ENCODE results near the gene FEM1B.

FEM1B gene

GRCh38 chr15:68259883-68260282 lies 17.7 kb upstream of the FEM1B start:
- DNase-seq (ENCODE audit: low spot score) = no peak

DNA sequence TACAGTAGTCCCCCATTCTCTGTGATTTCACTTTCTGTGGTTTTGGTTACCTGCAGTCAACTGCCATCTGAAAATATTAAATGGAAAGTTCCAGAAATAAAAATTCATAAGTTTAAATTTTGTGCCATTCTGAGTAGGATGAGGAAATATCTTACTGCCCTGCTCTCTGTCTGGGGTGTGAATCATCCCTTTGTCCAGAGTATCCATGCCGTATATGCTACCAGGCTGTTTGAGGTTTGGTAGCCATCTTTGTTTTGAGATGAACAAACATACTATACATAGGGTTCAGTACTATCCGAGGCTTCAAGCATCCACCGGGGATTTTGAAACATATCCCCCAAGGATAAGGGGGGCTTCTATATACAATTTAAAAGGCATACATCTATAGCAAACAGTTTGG lies 16.3 kb upstream of the FEM1B start:
- DNase-seq (ENCODE audit: low spot score) = no peak

GRCh38 chr15:68261980-68262379 lies 15.6 kb upstream of the FEM1B start:
- DNase-seq (ENCODE audit: low spot score) = no peak

- DNase-seq (ENCODE audit: low spot score) = no peak
Observed at GRCh38 chr15:68262514-68263356, 14.8 kb upstream of the FEM1B start.

DNA sequence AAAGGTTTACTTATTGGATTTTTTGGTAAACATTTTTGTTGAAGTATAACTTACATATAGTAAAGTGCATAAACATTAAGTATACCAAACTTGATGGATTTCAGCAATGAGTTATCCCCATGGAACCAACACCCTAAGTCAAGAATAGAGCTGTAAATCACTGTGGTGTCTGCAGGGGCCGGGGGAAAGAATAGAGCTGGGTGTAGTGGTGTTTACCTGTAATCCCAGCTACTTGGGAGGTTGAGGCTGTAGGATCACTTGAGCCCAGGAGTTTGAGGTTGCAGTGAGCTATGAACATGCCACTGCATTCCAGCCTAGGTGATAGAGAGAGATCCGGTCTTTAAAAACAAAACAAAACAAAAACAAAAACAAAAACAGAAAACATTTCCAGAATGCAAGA lies 13.3 kb upstream of the FEM1B start:
- DNase-seq (ENCODE audit: low spot score) = no peak

- DNase-seq (ENCODE audit: low spot score) = no peak
Observed at GRCh38 chr15:68265081-68265480, 12.5 kb upstream of the FEM1B start.

GRCh38 chr15:68265674-68266073 lies 11.9 kb upstream of the FEM1B start:
- DNase-seq (ENCODE audit: low spot score) = no peak

DNA sequence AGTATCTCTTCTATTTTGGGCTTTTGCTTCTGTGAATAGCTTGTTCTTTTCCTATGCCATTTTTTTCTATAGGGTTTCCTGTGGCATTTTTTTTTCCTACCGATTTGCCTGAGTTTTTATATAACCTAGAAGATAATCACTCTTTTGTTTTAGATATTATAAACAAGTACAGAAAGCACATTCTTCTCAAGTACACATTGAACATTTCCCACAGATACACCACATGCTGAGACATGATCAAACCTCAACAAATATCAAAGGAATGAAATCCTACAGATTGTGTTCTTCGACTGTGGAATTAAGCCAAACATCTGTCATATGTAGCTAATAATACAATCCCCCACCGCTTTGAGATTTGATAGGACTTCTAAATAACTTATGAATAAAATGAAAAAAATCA lies 9.1 kb upstream of the FEM1B start:
- DNase-seq (ENCODE audit: low spot score) = no peak

- DNase-seq (ENCODE audit: low spot score) = peak; percentile 67
Observed at GRCh38 chr15:68271854-68272471, 5.6 kb upstream of the FEM1B start.

DNA sequence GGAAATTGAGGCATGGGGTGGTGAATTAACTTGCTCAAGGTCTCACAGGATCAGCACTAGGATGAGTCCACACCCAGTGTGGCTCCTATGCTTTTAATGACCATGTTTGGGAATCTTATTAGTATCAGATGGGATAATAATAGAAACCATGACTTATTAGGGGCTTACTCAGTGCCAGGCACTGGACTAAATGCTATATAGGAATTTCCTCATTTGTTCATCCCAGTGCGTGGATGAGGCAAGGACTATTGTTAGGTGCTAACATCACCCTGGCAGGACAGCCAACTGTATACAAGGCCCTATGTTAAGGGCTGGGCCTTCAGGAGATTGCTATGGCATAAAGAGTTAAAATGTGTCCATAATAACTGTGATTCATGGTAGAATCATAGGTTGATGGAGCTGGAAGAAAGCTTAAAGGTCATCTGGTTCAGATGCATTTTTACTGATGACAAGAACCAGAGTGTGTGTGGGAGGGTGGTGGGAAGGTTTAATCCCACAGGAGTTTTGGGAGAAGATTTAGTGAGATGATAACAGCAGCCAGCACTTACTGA lies 4.7 kb upstream of the FEM1B start:
- peak; percentile 54 for DNase-seq (ENCODE audit: low spot score)

GRCh38 chr15:68274201-68274848 lies 3.2 kb upstream of the FEM1B start:
- DNase-seq (ENCODE audit: low spot score) = no peak

GRCh38 chr15:68275165-68275746 lies 2.3 kb upstream of the FEM1B start:
- DNase-seq (ENCODE audit: low spot score) = no peak

GRCh38 chr15:68276668-68277067 lies 877 bp upstream of the FEM1B start:
- no peak for DNase-seq (ENCODE audit: low spot score)

DNA sequence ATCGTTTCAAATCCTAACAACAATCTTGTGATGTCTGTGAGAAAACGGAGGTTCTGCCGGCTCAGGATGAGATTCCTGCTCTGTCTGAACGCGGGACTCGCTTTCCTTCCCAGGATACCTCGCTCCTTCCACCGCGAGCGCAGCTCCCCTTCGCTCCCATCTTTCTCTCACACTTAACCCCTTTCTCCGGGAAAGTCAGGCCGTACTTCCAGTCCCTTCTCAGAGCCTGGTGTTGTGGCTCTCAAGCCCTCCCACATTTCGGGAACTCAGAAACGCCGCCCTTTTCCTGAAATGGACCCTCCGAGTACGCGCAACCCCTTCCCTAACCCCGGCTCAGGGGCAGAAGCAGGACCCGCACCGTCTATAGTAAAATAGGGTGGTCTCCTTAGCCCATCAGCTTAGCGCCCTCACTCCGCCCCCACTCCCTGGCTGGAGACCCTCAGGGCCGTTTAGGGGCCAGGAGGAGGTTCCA lies 378 bp upstream of the FEM1B start:
- no peak for DNase-seq (ENCODE audit: low spot score)

- no peak for DNase-seq (ENCODE audit: low spot score)
Observed at GRCh38 chr15:68278345-68278594, 725 bp downstream of the FEM1B start.

GRCh38 chr15:68278595-68279405 lies 1.3 kb downstream of the FEM1B start:
- no peak for DNase-seq (ENCODE audit: low spot score)

DNA sequence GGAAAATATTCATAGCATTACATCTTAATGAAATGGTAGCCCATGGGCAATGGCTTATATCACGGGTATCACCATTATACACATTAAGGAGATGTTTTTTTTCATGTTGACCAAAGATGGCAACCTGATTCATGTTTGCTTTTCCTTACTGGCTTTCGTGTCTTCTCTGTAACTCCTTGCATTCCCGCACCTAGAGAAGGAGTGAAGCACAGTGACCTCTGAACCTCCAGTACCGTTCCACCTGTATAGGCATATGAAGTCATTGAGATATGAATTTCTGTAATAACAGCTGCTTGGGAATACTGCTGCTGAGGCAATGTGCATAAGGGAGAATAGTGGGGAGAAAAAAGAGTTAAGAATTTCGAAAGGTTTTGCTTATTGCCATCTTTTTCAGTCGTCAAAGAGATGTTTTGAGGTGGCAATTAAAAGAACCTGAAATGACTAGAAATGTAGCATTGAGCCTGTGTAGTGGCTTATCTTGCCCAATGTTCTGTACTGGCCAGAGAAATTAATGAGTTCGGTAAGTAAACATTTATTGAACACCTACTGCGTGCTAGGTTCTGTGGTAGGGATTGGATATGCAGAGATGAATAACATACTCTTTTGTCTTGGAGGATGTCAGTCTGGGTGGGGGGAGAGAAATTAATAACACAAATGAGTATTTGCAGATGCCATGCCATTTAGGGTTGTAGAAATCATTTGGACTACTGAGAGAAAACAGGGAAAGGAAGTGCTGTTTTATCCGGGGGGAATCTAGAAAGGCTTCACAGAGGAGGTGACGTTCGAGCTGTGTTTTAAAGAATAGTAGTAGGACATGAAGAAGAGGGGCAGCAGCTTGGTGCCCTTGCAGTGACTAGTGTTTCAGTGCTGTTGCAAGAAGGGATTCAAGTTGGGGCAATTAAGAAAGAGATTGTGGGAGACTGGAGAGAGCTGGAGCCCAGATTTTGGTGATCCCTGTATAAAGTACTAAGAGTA lies 2.5 kb downstream of the FEM1B start:
- no peak for DNase-seq (ENCODE audit: low spot score)

- DNase-seq (ENCODE audit: low spot score) = no peak
Observed at GRCh38 chr15:68281008-68281407, 3.5 kb downstream of the FEM1B start.

DNA sequence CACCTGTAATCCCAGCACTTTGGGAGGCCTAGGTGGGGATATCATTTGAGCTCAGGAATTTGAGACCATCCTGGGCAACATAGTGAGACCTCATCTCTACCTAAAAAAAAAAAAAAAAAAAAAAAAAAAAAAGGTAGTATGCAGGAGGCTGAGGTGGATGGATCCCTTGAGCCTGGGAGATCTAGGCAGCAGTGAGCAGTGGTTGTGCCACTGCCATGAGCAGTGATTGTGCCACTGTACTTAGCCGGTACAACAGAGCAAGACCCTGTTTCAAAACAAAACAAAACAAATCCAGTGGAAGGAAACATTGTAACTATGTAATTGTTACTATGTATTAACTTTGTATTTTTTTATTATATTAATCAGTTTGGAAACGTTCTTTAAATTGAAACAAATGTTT lies 5.9 kb downstream of the FEM1B start:
- no peak for DNase-seq (ENCODE audit: low spot score)

- no peak for DNase-seq (ENCODE audit: low spot score)
Observed at GRCh38 chr15:68284616-68285258, 7.2 kb downstream of the FEM1B start.

All from hepatic stellate cell (primary cell).